SJCRH30 (cell line): ENCODE measurements around the gene C20orf204. TPM values are rescaled to one million over a fixed set of nuclear protein-coding genes. Genes with fewer than 3 reads are reported as not detected.

ENCODE experiments used
- DNase-seq, 2 experiments: peaks; one replicate each; pipeline ENCODE4 v3.0.0-alpha.2; 2015 to 2020
- H3K27ac ChIP-seq: fragments of 250-450 bp; sonication (Bioruptor Pico); 2 replicates; pipeline ENCODE4 v1.5.1; 2020; ENCODE audit warnings: mild to moderate bottlenecking, moderate library complexity
- H3K27me3 ChIP-seq: fragments of 250-450 bp; sonication (Bioruptor Pico); 2 replicates; pipeline ENCODE4 v1.5.1; 2020; ENCODE audit warnings: mild to moderate bottlenecking, moderate library complexity
- H3K36me3 ChIP-seq: fragments of 250-450 bp; sonication (Bioruptor Pico); 2 replicates; pipeline ENCODE4 v1.5.1; 2020; ENCODE audit warnings: mild to moderate bottlenecking, moderate library complexity
- H3K4me1 ChIP-seq: fragments of 250-450 bp; sonication (Bioruptor Pico); 2 replicates; pipeline ENCODE4 v1.5.1; 2020; ENCODE audit warnings: mild to moderate bottlenecking, moderate library complexity
- H3K4me3 ChIP-seq: fragments of 250-450 bp; sonication (Bioruptor Pico); 2 replicates; pipeline ENCODE4 v1.5.1; 2020; ENCODE audit warnings: mild to moderate bottlenecking, moderate library complexity
- H3K9me3 ChIP-seq: fragments of 250-450 bp; sonication (Bioruptor Pico); replicated peaks from 2 replicates; pipeline ENCODE4 v1.5.1; 2020; ENCODE audit warnings: mild to moderate bottlenecking, moderate library complexity
- total RNA-seq: library from RNA; depleted of rRNA; stranded (reverse); fragments of >200 nt; shearing (Covaris generic); gene quantifications from 2 replicates; pipeline ENCODE4 v1.2.3, GENCODE V29; 2014

The C20orf204 gene
- total RNA-seq, 1 experiment from 2014 or later = 3.0 TPM

DNA sequence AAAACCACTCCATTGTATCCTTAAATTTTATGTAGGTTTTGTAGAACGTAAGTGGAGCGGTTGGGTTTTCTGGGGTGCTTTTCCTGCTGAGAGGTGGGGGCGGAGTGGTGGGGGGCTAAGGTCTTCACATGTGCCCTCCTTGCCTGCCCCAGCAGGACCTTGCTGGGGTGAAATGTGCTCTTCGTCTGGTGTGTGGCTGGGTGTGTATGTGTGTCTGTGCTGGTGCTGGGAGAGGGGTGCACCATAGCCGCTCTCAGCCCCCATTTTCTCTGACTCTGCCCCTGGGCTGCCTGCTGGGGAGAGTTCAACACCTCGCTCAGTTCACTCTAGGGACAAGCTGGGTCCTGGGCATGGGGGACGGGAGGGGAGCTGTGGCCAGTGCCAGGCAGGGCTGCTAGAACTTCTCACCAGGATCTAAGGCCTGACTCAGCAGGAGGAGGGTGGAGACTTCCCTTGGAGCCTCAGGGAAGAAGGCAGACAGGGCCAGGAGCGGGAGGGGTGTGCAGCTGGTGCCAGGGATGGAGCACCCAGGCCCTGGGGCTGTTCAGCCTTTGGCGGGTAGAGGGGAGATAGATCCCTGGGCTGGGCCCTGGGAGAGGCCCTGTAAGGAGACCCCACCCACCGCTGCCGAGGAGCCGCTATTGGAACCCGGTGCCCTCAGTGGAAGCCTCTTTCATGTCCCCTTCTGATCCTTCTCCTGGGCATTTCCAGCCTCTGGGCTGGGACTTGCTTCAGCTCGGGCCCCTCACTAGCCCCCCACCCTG is 8.7 kb downstream of the C20orf204 start:
- Histone ChIP-seq H3K27ac (no peak overlapping the region), H3K27me3 (peaks cover 24% of the 10 kb centered on the region), H3K4me1 (peaks cover 20% of the 10 kb centered on the region), H3K4me3 (no peak overlapping the region), H3K36me3 (no peaks in the 10 kb centered on the region), H3K9me3 (no peaks in the 10 kb centered on the region)
- peak; percentile 70 to 73 for DNase-seq

DNA sequence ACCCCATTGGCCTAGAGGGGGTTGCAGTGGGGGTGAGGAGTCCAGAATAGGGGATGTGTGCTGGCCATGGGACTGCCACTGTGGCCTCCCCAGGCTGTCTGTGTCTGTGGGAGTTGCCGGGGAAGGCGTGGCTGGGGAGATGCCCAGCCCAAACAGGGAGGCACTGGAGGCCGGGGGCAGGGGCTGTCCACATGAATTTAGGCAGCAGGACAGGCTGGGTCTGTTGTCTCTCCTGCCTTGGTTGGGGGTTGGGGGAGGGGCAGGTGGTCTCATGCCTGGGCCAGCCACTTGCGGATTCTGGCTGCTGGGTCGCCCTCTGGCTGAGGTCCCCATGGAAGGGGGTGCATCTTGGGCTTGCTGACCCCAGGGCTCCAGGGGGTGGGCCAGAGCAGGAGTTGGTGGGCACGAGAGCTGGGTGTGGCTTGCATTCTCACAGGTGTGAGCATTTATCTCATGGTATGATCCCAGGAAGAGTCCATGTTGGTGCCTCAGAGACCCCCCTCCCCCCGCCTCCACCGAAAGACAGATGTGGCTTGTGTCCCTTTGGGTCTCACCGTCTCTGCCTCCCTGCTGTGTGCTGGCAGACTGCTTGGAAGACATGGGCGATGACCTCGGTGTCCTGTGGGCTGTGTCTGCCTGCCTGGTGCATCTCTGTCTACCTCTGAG is 9.5 kb downstream of the C20orf204 start:
- H3K4me3 ChIP-seq = no peak overlapping the region

DNA sequence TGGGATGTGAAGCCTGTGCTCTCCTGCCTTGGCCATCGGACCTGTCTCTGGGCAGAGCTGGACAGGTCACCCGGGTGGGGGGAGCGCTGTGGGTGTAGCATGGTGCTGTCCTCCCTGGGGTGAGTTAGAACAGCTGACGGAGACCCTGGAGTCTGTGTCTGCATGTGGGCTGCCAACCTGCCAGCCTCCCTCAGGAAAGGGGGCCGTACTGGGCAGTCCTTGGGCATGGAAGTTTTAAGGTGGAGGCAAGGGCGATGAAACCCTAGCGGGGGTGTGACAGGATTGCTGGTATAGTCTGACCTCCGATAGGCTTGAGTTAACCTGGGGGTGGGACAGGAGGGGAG is 11.0 kb downstream of the C20orf204 start:
- Histone ChIP-seq H3K27me3 (peaks cover 8% of the 10 kb centered on the region), H3K9me3 (no peaks in the 10 kb centered on the region), H3K4me3 (no peak overlapping the region), H3K4me1 (peaks cover 24% of the 10 kb centered on the region), H3K36me3 (no peaks in the 10 kb centered on the region), H3K27ac (no peak overlapping the region)
- no peak for DNase-seq

More for the DNA sequence above, 9.5 kb downstream of the C20orf204 start:
- H3K27me3 ChIP-seq = peaks cover 22% of the 10 kb centered on the region
- no peaks in the 10 kb centered on the region for H3K36me3 ChIP-seq
- no peak for DNase-seq
- peaks cover 20% of the 10 kb centered on the region for H3K4me1 ChIP-seq
- H3K27ac ChIP-seq = no peak overlapping the region
- no peaks in the 10 kb centered on the region for H3K9me3 ChIP-seq

DNA sequence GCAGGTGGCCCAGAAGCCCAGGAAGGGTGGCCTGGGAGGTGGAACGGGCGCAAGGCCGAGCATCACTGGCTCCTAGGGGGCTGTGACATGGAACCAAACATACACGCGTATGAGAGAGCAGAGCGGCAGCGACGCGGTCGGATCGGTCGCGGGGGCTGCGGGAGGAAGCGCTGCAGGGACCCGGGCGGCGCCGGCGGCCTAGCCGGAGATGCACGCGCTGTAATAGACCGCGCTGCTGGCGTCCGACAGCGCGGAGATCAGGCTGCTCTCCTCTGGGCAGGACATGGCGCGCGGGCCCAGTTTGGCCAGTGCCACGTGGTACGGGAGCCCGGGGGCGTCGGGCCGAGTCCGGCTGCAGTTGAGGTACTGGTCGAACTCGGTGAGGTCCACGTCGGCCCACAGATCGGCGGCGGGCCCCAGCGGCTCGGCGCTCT is 12.0 kb downstream of the C20orf204 start:
- Histone ChIP-seq H3K9me3 (no peaks in the 10 kb centered on the region), H3K4me1 (peaks cover 28% of the 10 kb centered on the region; the same call in 1 of the 2 replicates), H3K27me3 (peaks cover 5% of the 10 kb centered on the region), H3K36me3 (no peaks in the 10 kb centered on the region), H3K4me3 (no peak overlapping the region), H3K27ac (no peak overlapping the region)
- DNase-seq = no peak

DNA sequence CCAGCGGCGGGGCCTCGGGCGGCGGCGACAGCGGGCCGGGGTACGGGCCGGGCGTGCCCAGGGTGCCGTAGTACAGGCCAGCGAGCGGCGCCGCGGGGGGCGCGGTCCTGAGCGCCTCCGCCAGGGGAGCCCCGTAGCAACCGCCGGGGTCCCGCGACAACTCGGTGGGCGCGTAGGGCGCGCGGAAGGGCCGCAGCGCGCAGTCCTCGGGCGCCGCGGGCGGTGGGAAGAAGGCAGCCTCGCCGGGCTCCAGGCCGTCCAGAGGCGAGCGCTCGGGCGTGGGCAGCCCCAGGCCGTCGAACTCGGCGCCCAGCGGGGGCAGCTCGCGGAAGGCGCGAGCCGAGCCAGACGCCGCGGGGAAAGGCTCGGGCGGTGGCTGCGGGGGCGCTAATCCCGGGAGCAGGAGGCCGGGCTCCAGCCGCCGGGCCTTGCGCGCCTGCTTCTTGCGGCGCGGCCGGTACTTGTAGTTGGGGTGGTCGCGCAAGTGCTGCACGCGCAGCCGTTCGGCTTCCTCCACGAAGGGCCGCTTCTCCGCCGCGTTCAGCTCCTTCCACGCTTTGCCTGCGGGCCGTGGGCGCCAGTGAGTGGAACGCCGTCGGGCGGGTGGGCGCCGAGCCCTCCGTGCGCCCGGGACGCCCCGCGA is 12.5 kb downstream of the C20orf204 start:
- Histone ChIP-seq H3K4me1 (peaks cover 29% of the 10 kb centered on the region; the same call in 1 of the 2 replicates), H3K9me3 (no peaks in the 10 kb centered on the region), H3K4me3 (no peak overlapping the region), H3K36me3 (no peaks in the 10 kb centered on the region), H3K27ac (no peak overlapping the region), H3K27me3 (peaks cover 5% of the 10 kb centered on the region)
- no peak for DNase-seq

DNA sequence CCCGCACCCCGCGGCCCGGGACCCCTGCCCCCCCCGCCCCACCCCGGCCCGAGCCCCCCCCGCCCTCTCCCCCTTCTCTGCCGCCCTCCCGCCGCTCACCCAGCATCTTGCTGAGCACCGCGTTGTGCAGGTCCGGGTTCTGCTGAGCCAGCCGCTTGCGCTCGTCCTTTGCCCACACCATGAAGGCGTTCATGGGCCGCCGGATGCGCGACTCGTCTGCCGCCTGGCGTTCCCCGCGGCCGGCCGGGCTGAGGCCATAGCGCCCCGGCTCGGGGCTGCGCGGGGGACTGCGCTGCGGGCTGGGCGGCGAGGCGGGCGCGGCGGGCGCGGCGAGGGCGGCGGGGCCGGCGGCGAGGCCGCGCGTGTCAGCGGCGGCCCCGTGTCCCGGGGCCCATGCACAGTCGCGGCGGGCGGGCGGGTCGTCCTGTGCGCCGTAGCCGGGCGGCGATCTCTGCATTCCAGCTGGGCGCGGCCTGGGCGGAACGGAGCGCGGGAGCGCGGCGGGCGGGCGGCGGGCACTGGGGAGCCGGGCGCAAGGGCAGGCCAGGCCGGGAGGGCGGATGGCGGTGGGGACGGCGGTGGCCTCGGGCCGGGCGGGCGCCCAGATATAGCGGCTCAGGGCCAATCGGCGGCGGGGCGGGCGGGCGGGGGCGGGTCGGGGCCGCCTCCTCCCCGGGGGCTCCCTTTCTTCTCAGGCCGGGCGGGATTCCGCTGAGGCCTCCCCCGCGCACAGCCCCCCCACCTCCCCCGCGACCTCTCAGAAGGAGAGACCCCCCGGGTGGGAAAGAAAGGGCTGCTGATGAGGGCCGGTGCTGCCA is 13.3 kb downstream of the C20orf204 start, which contains the start of gene SOX18:
Gene SOX18 (minus strand): TSS at position 580 of the 818 bp plus-strand sequence. CDS start 123 bp downstream, at position 457.
- H3K27me3 ChIP-seq = peaks cover 5% of the 10 kb centered on the region
- H3K9me3 ChIP-seq = no peaks in the 10 kb centered on the region
- no peak within 1 kb of the TSS for H3K27ac ChIP-seq
- peak within 1 kb of the TSS; percentile 31 for H3K4me3 ChIP-seq
- no peak for DNase-seq
- H3K36me3 ChIP-seq = no peaks in the 10 kb centered on the region
- H3K4me1 ChIP-seq = peaks cover 36% of the 10 kb centered on the region; the same call in 1 of the 2 replicates

DNA sequence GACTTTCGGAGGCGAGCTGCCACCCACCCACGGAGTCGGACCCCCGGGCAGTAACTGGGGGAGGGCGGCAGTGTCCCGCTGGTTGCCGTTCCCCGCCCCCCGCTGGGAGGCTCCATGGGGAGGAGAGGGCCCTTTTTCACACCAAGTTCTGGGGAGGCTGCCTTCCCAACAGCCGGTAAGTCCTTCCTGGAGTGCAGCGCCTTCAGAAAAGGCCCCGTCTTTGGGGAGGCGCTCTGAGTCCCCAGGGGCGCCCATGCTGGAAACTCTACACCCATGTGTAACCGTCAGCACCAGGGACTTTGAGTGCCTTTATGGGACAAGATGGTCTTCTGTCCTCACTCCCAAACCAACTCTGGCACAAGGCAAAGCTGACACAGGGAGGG is 13.9 kb downstream of the C20orf204 start:
- H3K27ac ChIP-seq = no peak overlapping the region
- H3K27me3 ChIP-seq = peaks cover 5% of the 10 kb centered on the region
- H3K9me3 ChIP-seq = no peaks in the 10 kb centered on the region
- H3K36me3 ChIP-seq = no peaks in the 10 kb centered on the region
- DNase-seq = no peak
- peaks cover 34% of the 10 kb centered on the region; the same call in 1 of the 2 replicates for H3K4me1 ChIP-seq
- H3K4me3 ChIP-seq = peak overlapping the region; percentile 31

DNA sequence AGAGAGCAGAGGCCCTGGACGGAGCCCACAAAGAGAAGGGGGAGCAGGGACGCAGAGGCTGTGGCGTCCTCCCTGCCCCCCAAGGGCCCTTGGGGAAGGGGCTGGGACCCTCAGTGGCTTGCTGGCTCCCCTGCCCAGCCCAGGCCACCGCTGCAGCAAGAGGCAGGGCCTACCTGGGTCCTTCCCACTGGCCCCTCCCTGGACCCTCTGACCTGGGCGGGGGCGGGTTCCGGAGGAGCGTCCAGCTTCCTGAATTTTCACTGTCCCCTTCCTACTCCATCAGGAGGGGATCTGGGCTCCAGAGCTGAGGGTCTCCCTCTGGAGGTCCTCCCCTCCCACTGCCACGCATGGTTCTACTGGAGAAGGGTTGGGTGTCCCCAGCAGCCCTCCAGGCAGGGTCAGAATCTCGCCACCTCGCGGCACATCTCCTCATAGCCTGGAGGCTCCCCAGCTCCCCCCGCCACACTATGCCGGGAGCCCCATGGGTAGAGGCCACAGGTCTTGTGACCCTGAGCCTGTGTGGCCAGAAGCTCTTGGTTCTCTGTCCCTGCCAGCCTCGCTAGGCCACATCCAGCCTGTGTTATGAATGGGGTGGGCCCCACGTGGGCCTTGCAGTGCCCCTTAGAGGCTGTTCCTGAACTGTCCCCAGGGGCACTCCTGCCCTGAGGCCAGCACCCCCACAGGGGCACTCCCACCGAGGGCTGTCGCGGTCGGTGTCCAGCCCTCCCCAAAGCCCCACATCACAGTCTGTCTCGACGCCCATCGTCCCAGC is 14.5 kb downstream of the C20orf204 start:
- Histone ChIP-seq H3K27ac (no peak overlapping the region), H3K36me3 (no peaks in the 10 kb centered on the region), H3K27me3 (peaks cover 10% of the 10 kb centered on the region), H3K9me3 (no peaks in the 10 kb centered on the region), H3K4me3 (peak overlapping the region; percentile 31), H3K4me1 (peaks cover 35% of the 10 kb centered on the region)
- DNase-seq = no peak

DNA sequence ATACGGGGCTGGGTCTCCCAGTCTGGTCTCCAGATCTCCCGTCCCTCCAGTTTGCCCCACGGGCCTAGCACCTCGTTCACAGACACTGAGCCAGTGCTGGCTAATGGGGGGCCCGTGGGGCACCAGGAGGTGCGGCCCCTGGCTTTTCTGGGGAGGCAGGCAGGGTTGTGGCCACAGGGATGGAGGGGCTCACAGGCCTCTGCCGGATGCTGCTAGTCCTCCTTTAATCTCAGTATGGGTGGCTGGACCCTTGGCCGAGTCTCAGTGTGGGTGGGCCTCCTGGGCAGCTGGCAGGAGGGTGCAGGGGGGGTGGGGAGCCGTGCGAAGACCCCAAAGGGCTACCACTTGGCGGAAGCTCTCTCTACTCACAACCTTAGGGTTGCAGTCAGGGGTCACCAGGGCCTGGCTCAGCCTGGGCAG is 15.1 kb downstream of the C20orf204 start:
- no peak for DNase-seq
- peaks cover 41% of the 10 kb centered on the region for H3K4me1 ChIP-seq
- H3K9me3 ChIP-seq = no peaks in the 10 kb centered on the region
- no peaks in the 10 kb centered on the region for H3K36me3 ChIP-seq
- H3K27ac ChIP-seq = no peak overlapping the region; the same call in 1 of the 2 replicates
- no peak overlapping the region for H3K4me3 ChIP-seq
- H3K27me3 ChIP-seq = peaks cover 16% of the 10 kb centered on the region

DNA sequence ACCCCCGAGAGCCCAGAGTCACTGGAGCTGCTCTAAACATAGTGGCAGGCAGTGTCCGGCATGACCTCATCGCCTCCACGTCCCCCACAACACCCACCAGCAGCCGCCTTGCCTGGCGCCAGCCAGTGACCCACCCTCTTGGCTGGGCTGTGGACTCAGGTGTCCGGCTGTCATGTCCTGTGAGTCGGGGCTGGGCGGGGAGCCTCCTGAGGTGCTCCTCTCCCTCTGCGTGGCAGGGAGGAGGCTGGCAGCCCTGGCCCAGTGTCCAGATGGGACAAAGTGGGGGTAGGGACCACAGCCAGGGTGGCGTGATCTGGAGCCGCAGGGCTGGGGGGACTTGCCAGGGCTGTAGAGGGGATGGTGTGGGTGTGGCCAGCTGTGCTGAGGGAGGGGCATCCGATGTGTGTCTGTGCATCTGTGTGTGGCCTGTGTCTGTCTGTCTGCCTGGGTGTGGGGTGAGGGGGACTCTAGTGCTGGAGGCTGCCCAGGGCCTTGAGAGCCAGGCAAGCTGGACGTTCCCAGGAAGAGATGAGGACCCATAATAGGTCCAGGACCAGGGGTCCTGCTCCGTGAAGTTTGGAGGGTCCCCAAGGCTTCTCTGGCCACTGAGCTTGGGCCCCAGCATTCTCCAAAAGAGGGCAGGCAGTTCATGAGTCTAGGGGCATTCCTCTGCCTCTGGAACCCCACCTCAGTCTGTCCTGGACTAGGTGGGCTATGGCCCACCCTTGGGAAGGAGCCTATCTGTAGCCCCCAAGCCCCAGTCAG is 15.8 kb downstream of the C20orf204 start:
- DNase-seq = peak; percentile 62 to 68
- Histone ChIP-seq H3K9me3 (no peaks in the 10 kb centered on the region), H3K27me3 (peaks cover 15% of the 10 kb centered on the region), H3K27ac (peak overlapping the region; percentile 14; the same call in 1 of the 2 replicates), H3K4me3 (no peak overlapping the region), H3K4me1 (peaks cover 46% of the 10 kb centered on the region), H3K36me3 (no peaks in the 10 kb centered on the region)

DNA sequence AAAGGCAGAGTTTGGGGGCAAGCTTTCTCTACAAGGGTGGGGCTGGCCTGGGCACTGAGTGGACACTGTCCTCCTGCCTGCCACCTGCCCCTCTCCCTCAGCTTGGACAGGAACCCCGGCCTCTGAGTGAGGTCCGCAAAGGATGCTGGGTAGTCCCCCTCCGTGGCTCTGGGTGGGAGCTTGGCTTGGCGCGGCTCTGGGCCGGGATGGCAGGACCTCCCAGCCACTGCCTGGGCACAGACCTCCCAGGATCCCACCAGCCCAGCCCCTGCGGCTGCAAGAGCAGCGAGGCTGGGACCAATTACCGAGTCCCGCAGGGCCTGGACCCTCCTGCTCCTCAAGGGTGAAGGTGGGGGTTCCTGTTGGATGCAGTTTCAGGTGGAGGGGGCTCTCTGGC is 16.3 kb downstream of the C20orf204 start:
- Histone ChIP-seq H3K27ac (no peak overlapping the region), H3K4me3 (no peak overlapping the region), H3K36me3 (no peaks in the 10 kb centered on the region), H3K4me1 (peaks cover 49% of the 10 kb centered on the region), H3K9me3 (no peaks in the 10 kb centered on the region), H3K27me3 (peaks cover 18% of the 10 kb centered on the region)
- peak; percentile 57 to 65 for DNase-seq

DNA sequence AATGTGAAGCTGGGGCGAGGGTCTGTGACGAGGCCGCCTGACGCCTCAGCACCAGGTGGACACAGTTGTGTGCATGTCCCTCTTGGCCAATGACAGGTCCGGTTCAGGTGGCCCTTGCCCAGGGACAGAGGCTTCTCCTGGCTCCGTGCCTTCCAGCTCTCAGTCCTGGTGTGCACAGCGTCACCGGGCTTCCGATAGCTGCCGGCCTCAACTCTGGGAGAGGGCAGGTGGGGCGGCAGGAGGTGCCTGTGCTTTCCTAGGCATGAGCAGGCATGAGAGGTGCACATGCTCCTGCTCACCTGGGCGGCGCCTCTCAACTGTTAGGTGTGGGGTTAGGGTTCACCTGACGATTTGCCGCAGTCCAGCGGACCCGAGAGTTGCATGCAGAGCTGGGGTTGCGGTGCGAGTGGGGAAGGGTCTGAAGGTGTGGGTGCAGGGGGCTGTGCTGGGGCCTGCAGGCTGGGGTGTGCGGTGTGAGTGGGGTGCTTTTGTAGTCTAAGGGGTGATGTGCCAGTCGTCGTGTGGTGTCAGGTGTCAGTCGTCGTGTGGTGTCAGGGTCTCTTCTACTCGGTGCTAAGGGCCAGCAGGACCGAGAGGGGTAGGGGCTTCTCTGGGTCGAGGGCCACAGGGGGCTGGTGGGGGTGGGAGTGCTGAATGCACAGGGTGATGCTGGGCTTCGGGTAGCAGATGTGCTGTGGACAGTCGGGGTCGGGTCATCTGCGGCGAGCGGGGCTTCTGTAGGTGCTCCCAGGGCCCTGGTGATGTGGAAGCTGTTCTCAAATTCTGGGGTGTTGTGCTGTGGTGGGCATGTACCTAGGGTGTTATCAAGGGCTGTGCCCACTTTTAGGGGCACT is 17.2 kb downstream of the C20orf204 start:
- no peak for DNase-seq
- Histone ChIP-seq H3K4me1 (peaks cover 52% of the 10 kb centered on the region), H3K27me3 (peaks cover 18% of the 10 kb centered on the region), H3K9me3 (no peaks in the 10 kb centered on the region), H3K36me3 (no peaks in the 10 kb centered on the region), H3K27ac (no peak overlapping the region), H3K4me3 (peak overlapping the region; percentile 28; the same call in 1 of the 2 replicates)
